GM23338 (cell line): ENCODE measurements around the gene SMC2. TPM values are rescaled to one million over a fixed set of nuclear protein-coding genes. Genes with fewer than 3 reads are reported as not detected.

Source experiments
- ATAC-seq: fragments of 200-7000 bp; cut with Tn5 transposase; 3 replicates; pipeline ENCODE4 v1.9.1; 2020
- DNase-seq: peaks from one replicate; pipeline ENCODE4 v3.0.0-alpha.2; 2015; ENCODE audit warnings: low spot score
- H2AFZ ChIP-seq: fragments of 200-600 bp; sonication (generic); 2 replicates; pipeline ENCODE4 v1.8.0; 2016; ENCODE audit warnings: antibody characterized with exemption, mild to moderate bottlenecking, moderate library complexity
- H3F3A ChIP-seq: fragments of 200-600 bp; sonication (generic); replicated peaks from 2 replicates; pipeline ENCODE4 v1.8.0; 2017; ENCODE audit warnings: antibody characterized with exemption, mixed run types, low read depth
- H3K27ac ChIP-seq: fragments of 200-600 bp; sonication (generic); 2 replicates; pipeline ENCODE4 v1.6.1; 2016; ENCODE audit warnings: low read depth
- H3K27me3 ChIP-seq: fragments of 200-600 bp; sonication (generic); 2 replicates; pipeline ENCODE4 v1.8.0; 2016; ENCODE audit warnings: mild to moderate bottlenecking, mixed run types, moderate library complexity; ENCODE audit not compliant: insufficient read depth
- H3K36me3 ChIP-seq: fragments of 200-600 bp; sonication (generic); 2 replicates; pipeline ENCODE4 v1.8.0; 2016; ENCODE audit warnings: mild to moderate bottlenecking; ENCODE audit not compliant: insufficient read depth
- H3K4me1 ChIP-seq: fragments of 200-600 bp; sonication (generic); 2 replicates; pipeline ENCODE4 v1.8.0; 2016; ENCODE audit warnings: mild to moderate bottlenecking, moderate library complexity; ENCODE audit not compliant: insufficient read depth
- H3K4me2 ChIP-seq: fragments of 200-600 bp; sonication (generic); 2 replicates; pipeline ENCODE4 v1.7.1; 2017; ENCODE audit warnings: mixed run types
- H3K4me3 ChIP-seq: fragments of 200-600 bp; sonication (generic); 2 replicates; pipeline ENCODE4 v1.6.1; 2016; ENCODE audit warnings: mixed run types
- H3K79me2 ChIP-seq: fragments of 200-600 bp; sonication (generic); replicated peaks from 2 replicates; pipeline ENCODE4 v1.8.0; 2017; ENCODE audit warnings: mild to moderate bottlenecking; ENCODE audit not compliant: insufficient read depth
- H3K9me2 ChIP-seq: fragments of 200-600 bp; sonication (generic); 2 replicates; pipeline ENCODE4 v1.8.0; 2017; ENCODE audit not compliant: insufficient read depth
- H4K20me1 ChIP-seq: fragments of 200-600 bp; sonication (generic); replicated peaks from 2 replicates; pipeline ENCODE4 v1.8.0; 2017; ENCODE audit warnings: mild to moderate bottlenecking; ENCODE audit not compliant: insufficient read depth
- H3K27ac Mint-ChIP-seq: 2 replicates; pipeline ENCODE4 v1.8.0; 2020; ENCODE audit warnings: inconsistent platforms, mild to moderate bottlenecking, moderate library complexity, mixed read lengths
- H3K27me3 Mint-ChIP-seq: 3 replicates; pipeline ENCODE4 v1.8.0; 2022; ENCODE audit warnings: low read depth, mild to moderate bottlenecking, moderate library complexity, mixed read lengths, inconsistent platforms; ENCODE audit not compliant: insufficient read depth, poor library complexity
- H3K36me3 Mint-ChIP-seq: 3 replicates; pipeline ENCODE4 v1.8.0; 2021; ENCODE audit warnings: low read depth, mild to moderate bottlenecking, inconsistent platforms, moderate library complexity, mixed read lengths
- H3K4me1 Mint-ChIP-seq: 3 replicates; pipeline ENCODE4 v1.8.0; 2020; ENCODE audit warnings: mild to moderate bottlenecking, inconsistent platforms, mixed read lengths
- H3K4me3 Mint-ChIP-seq: 3 replicates; pipeline ENCODE4 v1.8.0; 2021; ENCODE audit warnings: moderate library complexity, mild to moderate bottlenecking, inconsistent platforms, mixed read lengths
- H3K9me3 Mint-ChIP-seq: 3 replicates; pipeline ENCODE4 v1.8.0; 2020; ENCODE audit warnings: moderate library complexity, mild to moderate bottlenecking, inconsistent platforms, mixed read lengths
- CREB1 ChIP-seq: fragments of 250-450 bp; sonication (Bioruptor Pico); IDR thresholded peaks from 2 replicates; pipeline ENCODE4 v1.5.0; 2020; ENCODE audit warnings: low read depth, mild to moderate bottlenecking, moderate library complexity
- CTCF ChIP-seq, 2 experiments: fragments of 200-600 bp in 1 of 2; sonication (generic) in 1 of 2; conservative IDR thresholded peaks; 2 replicates each; pipeline versions ENCODE4 v1.5.1 to v1.6.1; 2016 to 2017; ENCODE audit warnings: antibody characterized with exemption in 2 of 2, low read depth in 2 of 2, mild to moderate bottlenecking in 2 of 2, moderate library complexity in 1 of 2
- ETS1 ChIP-seq: IDR thresholded peaks from 2 replicates; pipeline ENCODE4 v1.6.1; 2016; ENCODE audit warnings: antibody characterized with exemption
- EZH2 ChIP-seq: fragments of 200-600 bp; sonication (generic); IDR thresholded peaks from one replicate; pipeline ENCODE4 v1.8.0; 2017; ENCODE audit warnings: antibody characterized with exemption, mild to moderate bottlenecking, low read depth; ENCODE audit not compliant: unreplicated experiment
- EZH2phosphoT487 ChIP-seq: fragments of 200-600 bp; sonication (generic); IDR thresholded peaks from one replicate; pipeline ENCODE4 v1.8.1; 2018; ENCODE audit warnings: antibody characterized with exemption; ENCODE audit not compliant: unreplicated experiment
- JUNB ChIP-seq: IDR thresholded peaks from one replicate; pipeline ENCODE4 v1.6.1; 2016; ENCODE audit warnings: antibody characterized with exemption; ENCODE audit not compliant: unreplicated experiment
- POLR2AphosphoS5 ChIP-seq: IDR thresholded peaks from 2 replicates; pipeline ENCODE4 v1.6.1; 2016; ENCODE audit warnings: antibody characterized with exemption, low read depth
- STAT1 ChIP-seq: IDR thresholded peaks from one replicate; pipeline ENCODE4 v1.6.1; 2016; ENCODE audit warnings: antibody characterized with exemption; ENCODE audit not compliant: unreplicated experiment
- ZNF114 ChIP-seq: fragments of 250-450 bp; sonication (Bioruptor Pico); IDR thresholded peaks from 2 replicates; pipeline ENCODE4 v1.5.0; 2020; ENCODE audit warnings: mild to moderate bottlenecking, moderate library complexity
- ZNF331 ChIP-seq: fragments of 250-450 bp; sonication (Bioruptor Pico); IDR thresholded peaks from 2 replicates; pipeline ENCODE4 v1.5.0; 2020; ENCODE audit warnings: low read depth, mild to moderate bottlenecking, moderate library complexity
- ZNF462 ChIP-seq: fragments of 250-450 bp; sonication (Bioruptor Pico); IDR thresholded peaks from 2 replicates; pipeline ENCODE4 v1.5.0; 2020; ENCODE audit warnings: mild to moderate bottlenecking, moderate library complexity
- polyA plus RNA-seq: library from polyadenylated mRNA; unstranded; fragments of >200 nt; fragmentation: Nextera tagmentation; extraction: Ambion mirVana; gene quantifications from 2 replicates; pipeline ENCODE4 v1.2.1, GENCODE V29; 2016
- total RNA-seq: library from RNA; depleted of rRNA; stranded (reverse); fragments of >200 nt; shearing (Covaris generic); gene quantifications from 2 replicates; pipeline ENCODE4 v1.2.3, GENCODE V29; 2014

SMC2 gene
- total and polyA plus RNA-seq, 2 experiments from 2014 or later: 32.7 to 123 TPM

- no peak for TF ChIP-seq EZH2phosphoT487
These were observed 1.1 kb upstream of the SMC2 start (continued) for GRCh38 chr9:104092875-104093600.

GRCh38 chr9:104094534-104095015, 466 bp downstream of the SMC2 start:
- ATAC-seq: no peak; the same call in 2 of the 3 replicates
- Mint-ChIP-seq H3K4me3 (peak overlapping the region; percentile 93), H3K27ac (peak overlapping the region; percentile 100), H3K27me3 (peaks cover 6% of the 10 kb centered on the region), H3K9me3 (peaks cover 4% of the 10 kb centered on the region; the same call in 1 of the 3 replicates), H3K4me1 (peaks cover 6% of the 10 kb centered on the region; the same call in 2 of the 3 replicates), H3K36me3 (no peaks in the 10 kb centered on the region)
- H3K4me3 ChIP-seq: peak overlapping the region; percentile 73
- H3K79me2 ChIP-seq: peaks cover 45% of the 10 kb centered on the region
- no peaks in the 10 kb centered on the region for H3F3A ChIP-seq
- H3K4me1 ChIP-seq: no peaks in the 10 kb centered on the region
- DNase-seq: no peak
- H3K27ac ChIP-seq: peak overlapping the region; percentile 92
- H3K27me3 ChIP-seq: no peaks in the 10 kb centered on the region
- H3K9me2 ChIP-seq: no peaks in the 10 kb centered on the region
- no peaks in the 10 kb centered on the region for H3K36me3 ChIP-seq
- H4K20me1 ChIP-seq: no peaks in the 10 kb centered on the region
- peak overlapping the region; percentile 91 for H3K4me2 ChIP-seq
- H2AFZ ChIP-seq: peak overlapping the region; percentile 64; the same call in 1 of the 2 replicates
- TF ChIP-seq STAT1 (no peak), ZNF331 (CRISPR knock-in tag) (no peak), EZH2 (no peak), ZNF114 (CRISPR knock-in tag) (no peak), EZH2phosphoT487 (no peak), ETS1 (no peak), ZNF462 (CRISPR knock-in tag) (no peak), POLR2AphosphoS5 (no peak), CTCF (conservative IDR thresholded peaks at IDR 0.05; ENCODE audit: low read depth in 2 of 2) (no peak), CREB1 (no peak), JUNB (no peak)
